GM12892 (cell line): Measurements from ENCODE around the gene TDRD5.

Experiments
- DNase-seq: peaks from one replicate; pipeline ENCODE4 v3.0.0; 2011; ENCODE audit not compliant: insufficient read length
- FAIRE-seq: peaks from 2 replicates; lab custom pipeline; 2011; peaks lifted over from hg19 to GRCh38; lab: Jason Lieb, UNC
- POLR2A ChIP-seq: IDR thresholded peaks from 2 replicates; pipeline ENCODE4 v1.6.1; 2011; ENCODE audit warnings: low read depth, low read length, control low read depth
- POLR2AphosphoS5 ChIP-seq: IDR thresholded peaks from 2 replicates; pipeline ENCODE4 v1.6.1; 2011; ENCODE audit warnings: low read depth, low read length, control low read depth
- TAF1 ChIP-seq: IDR thresholded peaks from 2 replicates; pipeline ENCODE4 v1.6.1; 2011; ENCODE audit warnings: low read depth, mild to moderate bottlenecking, control low read depth, low read length, borderline replicate concordance

TDRD5 gene

GRCh38 chr1:179714159-179714558, 122.5 kb downstream of the TDRD5 start:
- no peak for TF ChIP-seq POLR2A
- TF ChIP-seq TAF1 = no peak
- no peak for TF ChIP-seq POLR2AphosphoS5
- FAIRE-seq = no peak
- no peak for DNase-seq

GRCh38 chr1:179714623-179715022, 123.0 kb downstream of the TDRD5 start:
- TF ChIP-seq POLR2AphosphoS5 = no peak
- no peak for TF ChIP-seq POLR2A
- no peak for TF ChIP-seq TAF1
- FAIRE-seq = no peak
- DNase-seq = no peak

- FAIRE-seq (no peak), DNase-seq (no peak)
- TF ChIP-seq TAF1 (no peak), POLR2AphosphoS5 (no peak), POLR2A (no peak)
Measured at GRCh38 chr1:179719272-179719671, 127.6 kb downstream of the TDRD5 start.

GRCh38 chr1:179728271-179728670, 136.6 kb downstream of the TDRD5 start:
- TF ChIP-seq TAF1 = no peak
- TF ChIP-seq POLR2AphosphoS5 = no peak
- TF ChIP-seq POLR2A = no peak
- FAIRE-seq (no peak), DNase-seq (no peak)

- FAIRE-seq = no peak
- DNase-seq = no peak
- TF ChIP-seq TAF1 (no peak), POLR2A (no peak), POLR2AphosphoS5 (no peak)
Measured at GRCh38 chr1:179729881-179730280, 138.2 kb downstream of the TDRD5 start.

DNA sequence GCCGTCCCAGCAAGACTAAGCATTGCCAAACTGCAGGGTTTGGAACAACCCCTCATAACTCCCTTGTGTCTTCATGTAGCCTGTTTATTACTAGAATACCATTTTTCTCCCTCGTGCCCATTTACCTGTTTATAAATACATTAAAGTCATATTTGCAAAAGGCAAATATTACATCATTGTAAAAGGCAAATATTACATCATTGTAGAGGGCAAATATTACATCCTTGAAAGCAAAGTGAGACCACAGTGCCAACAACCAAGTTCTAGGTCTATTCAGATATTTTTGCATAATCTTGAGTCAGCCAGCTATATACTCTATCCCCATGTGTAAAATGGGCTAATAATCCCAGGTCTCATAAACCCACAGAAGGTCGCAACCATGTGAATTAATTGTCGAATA, 140.0 kb downstream of the TDRD5 start:
- TF ChIP-seq POLR2AphosphoS5 (no peak), POLR2A (no peak), TAF1 (no peak)
- FAIRE-seq (no peak), DNase-seq (no peak)
